Erythroblast (primary cell): Measurements from ENCODE around the gene TRIM9.

Experiments used
- DNase-seq, 2 experiments: peaks; one replicate each; lab custom pipeline; 2025; lab: John Stamatoyannopoulos, UW
- GATA1 ChIP-seq: IDR thresholded peaks from 2 replicates; pipeline ENCODE4 v1.6.1; 2011; ENCODE audit warnings: low read depth, mild to moderate bottlenecking, control low read depth, low read length, moderate library complexity
- POLR2A ChIP-seq: IDR thresholded peaks from 2 replicates; pipeline ENCODE4 v1.6.1; 2011; ENCODE audit warnings: mild to moderate bottlenecking, low read length

TRIM9 gene

GRCh38 chr14:51059032-51059431 is 35.9 kb downstream of the TRIM9 start:
- no peak for TF ChIP-seq POLR2A
- no peak for TF ChIP-seq GATA1
- no peak for DNase-seq

DNA sequence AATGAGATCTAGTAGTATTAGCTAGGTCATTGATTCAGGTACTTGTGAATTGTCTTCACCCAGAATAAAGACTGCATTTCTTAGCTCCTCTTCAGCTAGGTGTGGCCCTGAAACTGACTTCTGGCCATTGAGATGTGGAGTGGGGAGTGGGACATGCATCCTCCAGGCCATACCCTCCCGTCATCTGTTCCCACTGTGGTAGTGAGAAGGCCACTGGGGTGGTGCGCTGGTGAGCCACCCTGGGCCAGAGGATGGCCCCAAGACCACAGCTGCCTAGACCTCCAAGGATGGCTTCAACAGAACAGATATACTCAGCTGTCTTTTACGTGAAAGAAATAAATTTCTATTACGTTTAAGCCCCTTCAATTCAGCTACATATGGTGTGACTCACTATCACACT is 36.5 kb downstream of the TRIM9 start:
- DNase-seq, result no peak
- TF ChIP-seq POLR2A (no peak), GATA1 (no peak)

GRCh38 chr14:51056421-51056820 is 38.5 kb downstream of the TRIM9 start:
- no peak for TF ChIP-seq GATA1
- DNase-seq, result no peak

DNA sequence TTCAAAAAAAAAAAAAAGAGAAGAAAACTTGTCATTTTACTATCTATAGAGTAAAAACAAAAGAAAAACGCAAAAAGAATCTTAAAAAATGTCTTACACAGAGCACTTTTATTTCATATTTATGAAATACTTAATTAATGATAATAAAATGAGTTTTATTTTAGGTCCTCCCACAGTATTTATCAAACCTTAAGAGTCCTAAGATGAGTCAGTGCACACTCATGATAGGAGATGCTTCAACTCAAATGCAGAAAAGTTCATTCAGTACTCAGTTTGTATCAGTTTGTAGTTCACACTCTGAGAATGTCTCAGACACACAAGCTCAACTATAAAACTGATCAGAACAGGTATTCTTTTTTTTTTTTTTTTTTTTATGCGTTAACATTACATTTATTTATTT is 41.7 kb downstream of the TRIM9 start:
- no peak for DNase-seq
- no peak for TF ChIP-seq POLR2A
- TF ChIP-seq GATA1, result no peak

DNA sequence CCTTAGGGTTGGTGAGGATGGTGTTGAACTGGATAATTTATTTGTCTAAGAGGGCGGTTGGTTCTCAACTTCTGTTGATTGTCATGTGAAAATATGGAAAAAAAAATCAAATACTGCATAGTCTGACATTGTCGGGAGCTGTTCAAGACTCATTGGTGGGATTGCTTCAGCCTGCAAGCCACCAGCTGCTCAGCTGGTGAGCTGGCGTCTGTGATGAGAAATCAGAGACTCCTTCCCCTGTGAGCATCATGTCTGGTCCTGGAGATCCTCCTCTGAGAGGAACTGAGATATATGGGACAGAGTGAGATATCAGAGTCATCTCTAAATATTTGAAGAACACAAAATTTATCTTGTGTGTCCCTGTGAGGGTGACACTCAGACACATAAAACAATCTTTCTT is 49.9 kb downstream of the TRIM9 start:
- no peak for DNase-seq
- TF ChIP-seq POLR2A (no peak), GATA1 (no peak)

DNA sequence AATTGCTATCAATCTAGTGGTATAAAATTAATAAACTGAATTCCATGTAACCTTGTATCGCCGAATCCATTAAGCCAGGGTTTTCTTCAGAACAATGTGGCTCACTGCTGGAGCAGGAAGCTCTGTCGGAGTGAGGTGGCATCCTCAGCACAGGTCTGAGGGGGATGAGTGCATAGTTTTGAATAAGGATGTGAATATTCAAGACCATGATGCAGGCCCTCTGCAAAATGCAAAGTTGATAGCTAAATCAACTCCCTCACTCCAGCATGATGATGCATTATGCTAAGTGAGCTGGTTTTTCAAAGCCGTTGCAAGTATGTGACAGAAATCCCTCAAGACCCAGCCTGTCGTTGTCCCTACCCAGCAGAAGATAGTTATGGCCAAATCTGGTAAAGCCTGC is 53.0 kb downstream of the TRIM9 start:
- TF ChIP-seq GATA1, result no peak
- TF ChIP-seq POLR2A, result no peak
- DNase-seq, result no peak

- no peak for DNase-seq
- TF ChIP-seq POLR2A (no peak), GATA1 (no peak)
Measured at GRCh38 chr14:51041108-51041531, 53.8 kb downstream of the TRIM9 start.

- no peak for DNase-seq
- TF ChIP-seq GATA1 (no peak), POLR2A (no peak)
Measured at GRCh38 chr14:51039252-51039651, 55.7 kb downstream of the TRIM9 start.

DNA sequence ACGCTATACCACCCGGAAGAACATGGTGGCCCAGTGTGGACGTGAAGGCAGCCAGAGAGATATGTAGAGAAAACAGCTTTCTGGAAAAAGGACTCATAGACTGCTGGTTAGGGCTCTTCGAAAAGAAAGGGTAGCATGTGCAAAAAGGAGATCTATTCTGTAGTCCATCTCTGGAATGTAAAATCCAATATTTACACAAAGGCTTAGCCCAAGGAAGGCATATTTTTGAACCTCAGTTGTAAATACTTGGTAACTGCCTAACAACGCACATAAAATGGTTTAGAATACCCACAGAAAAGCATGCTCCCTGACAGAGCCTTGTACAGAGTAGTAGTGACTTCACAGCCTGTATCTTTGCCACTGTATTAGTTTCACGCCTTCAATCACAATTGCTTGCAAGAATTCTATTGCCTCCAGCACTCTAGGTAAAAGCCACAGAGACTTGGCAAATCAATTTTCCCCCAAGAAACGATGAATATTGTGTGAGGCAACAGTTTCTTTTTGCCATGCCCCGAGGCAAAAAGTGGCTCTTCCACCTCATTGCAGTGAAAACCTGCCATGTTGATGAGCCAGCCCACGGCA is 59.2 kb downstream of the TRIM9 start:
- DNase-seq, result no peak
- no peak for TF ChIP-seq POLR2A
- no peak for TF ChIP-seq GATA1

DNA sequence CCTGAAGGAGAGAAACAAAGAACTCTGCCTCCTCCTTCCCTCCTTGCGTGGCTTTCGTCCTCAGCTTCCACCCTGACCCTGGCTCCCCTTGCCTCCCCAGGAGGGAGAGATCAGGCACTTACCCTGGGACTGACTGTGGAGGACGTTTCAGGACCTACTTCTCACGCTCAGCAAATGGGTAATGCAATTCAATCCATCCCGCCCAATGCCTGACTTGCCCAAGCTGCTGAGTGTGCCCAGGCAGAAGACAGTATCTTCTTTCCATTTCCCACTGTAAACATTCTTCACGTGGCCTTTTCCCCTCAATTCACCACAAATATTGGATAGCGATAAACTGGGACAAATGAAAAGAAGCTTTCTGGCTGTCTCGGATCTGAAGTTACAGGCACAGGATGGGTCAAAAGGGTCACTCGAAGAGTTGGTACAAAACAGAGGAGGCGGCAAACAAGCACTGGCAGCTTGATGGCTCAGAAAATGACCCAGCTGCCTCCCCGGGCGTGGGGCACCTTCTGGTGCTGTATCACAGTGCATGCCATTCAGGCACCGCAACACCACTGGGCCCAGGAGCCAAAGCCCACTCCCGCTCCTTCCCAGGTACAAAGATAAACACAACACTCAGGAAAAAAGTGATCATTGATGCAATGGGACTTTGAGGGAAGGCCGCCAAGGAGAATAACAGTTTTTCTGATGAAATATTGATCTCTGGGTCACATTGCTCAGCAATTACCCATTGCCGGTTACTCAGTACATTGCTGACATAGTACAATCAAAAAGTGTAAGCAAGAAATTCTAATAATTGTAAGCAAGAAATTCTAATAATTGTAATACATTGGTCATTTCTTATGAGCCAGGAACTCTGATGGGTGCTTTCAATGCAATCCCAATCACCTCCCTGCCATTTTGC is 65.8 kb downstream of the TRIM9 start:
- no peak for DNase-seq
- TF ChIP-seq GATA1, result no peak
- no peak for TF ChIP-seq POLR2A

DNA sequence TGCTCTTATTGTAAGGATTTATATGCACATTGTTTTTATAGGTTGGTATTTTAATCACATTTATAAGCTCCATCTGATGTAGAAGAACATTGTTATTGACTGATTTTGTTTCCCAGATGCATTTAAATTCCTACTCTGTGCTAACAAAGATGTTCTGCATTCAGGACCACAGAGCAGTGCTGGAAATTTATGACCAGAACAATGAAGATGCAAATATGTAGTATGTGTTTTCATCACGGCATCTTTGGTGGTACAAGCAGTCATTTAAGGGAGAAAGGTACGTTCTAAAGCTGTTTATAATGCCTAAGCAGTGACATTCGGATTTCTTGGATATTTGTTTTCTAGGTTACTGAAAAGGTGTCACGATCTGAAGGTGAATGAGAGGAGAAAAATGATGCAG is 66.5 kb downstream of the TRIM9 start:
- DNase-seq, result no peak
- TF ChIP-seq POLR2A, result no peak
- TF ChIP-seq GATA1, result no peak

- no peak for TF ChIP-seq GATA1
- TF ChIP-seq POLR2A, result no peak
Measured at GRCh38 chr14:51024377-51024776, 70.5 kb downstream of the TRIM9 start.

DNA sequence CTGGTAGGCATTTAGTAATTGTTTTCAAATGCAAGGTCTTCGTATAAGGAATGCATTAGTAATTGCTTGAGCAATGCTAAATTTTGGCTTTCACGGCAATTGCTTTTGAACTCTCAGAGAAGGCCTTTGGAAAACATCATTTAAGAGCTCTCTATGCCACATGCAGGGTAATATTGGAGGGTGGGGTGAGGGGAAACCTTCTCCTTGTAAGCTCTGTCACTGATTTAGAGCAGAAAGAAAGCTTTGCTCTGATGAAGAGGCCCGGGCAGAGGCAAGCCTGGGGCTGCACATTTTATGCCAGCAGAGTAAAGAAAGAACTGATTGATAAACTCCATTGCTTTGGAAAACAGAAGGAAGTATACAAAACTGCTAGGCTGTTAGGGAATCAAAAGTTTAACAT is 70.9 kb downstream of the TRIM9 start:
- no peak for DNase-seq
- TF ChIP-seq GATA1 (no peak), POLR2A (no peak)

More at GRCh38 chr14:51024377-51024776, 70.5 kb downstream of the TRIM9 start:
- no peak for DNase-seq

DNA sequence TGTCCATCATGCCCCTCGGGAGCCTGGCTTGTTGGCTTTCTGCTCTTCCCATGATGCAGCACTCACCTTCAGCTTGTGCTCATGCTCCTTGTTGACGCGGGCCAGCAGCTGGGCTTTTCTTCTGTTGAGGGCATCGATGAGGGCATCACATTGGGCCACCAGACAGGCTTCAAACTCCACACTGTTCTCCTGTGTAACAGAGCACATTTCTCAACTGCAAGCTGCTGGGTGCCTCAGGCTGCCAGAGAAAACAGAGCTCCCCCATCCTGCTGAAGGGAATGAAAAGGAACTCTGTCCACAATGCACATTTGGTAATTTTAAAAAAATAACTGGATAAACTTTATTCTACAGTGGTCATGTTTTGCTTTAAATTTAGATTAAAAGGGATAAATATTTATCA is 72.1 kb downstream of the TRIM9 start:
- no peak for DNase-seq
- TF ChIP-seq GATA1 (no peak), POLR2A (no peak)
